Astrocyte (in vitro differentiated cells and primary cell): ENCODE measurements around the gene DRD2. TPM values are rescaled to one million over a fixed set of nuclear protein-coding genes. Genes with fewer than 3 reads are reported as not detected.

ENCODE experiments used
- DNase-seq: peaks from one replicate; pipeline ENCODE4 v3.0.0-alpha.2; 2010; ENCODE audit warnings: low read depth
- FAIRE-seq: peaks from 2 replicates; lab custom pipeline; 2011; peaks lifted over from hg19 to GRCh38; lab: Jason Lieb, UNC
- H2AFZ ChIP-seq: 2 replicates; pipeline ENCODE4 v1.6.0; 2012; ENCODE audit warnings: low read depth, low read length, inconsistent platforms
- H3K27ac ChIP-seq: 2 replicates; pipeline ENCODE4 v1.5.1; 2011; ENCODE audit warnings: low read depth, low read length, inconsistent platforms
- H3K27me3 ChIP-seq: 2 replicates; pipeline ENCODE4 v1.6.0; 2011; ENCODE audit warnings: low read length, inconsistent platforms; ENCODE audit not compliant: insufficient read depth
- H3K36me3 ChIP-seq: 2 replicates; pipeline ENCODE4 v1.5.1; 2011; ENCODE audit warnings: low read length, inconsistent platforms; ENCODE audit not compliant: insufficient read depth
- H3K4me1 ChIP-seq: 2 replicates; pipeline ENCODE4 v1.5.1; 2011; ENCODE audit warnings: low read length, inconsistent platforms; ENCODE audit not compliant: insufficient read depth
- H3K4me2 ChIP-seq: 2 replicates; pipeline ENCODE4 v1.6.0; 2012; ENCODE audit warnings: low read length, inconsistent platforms
- H3K4me3 ChIP-seq: 2 replicates; pipeline ENCODE4 v1.5.1; 2011; ENCODE audit warnings: low read depth, mild to moderate bottlenecking, low read length, inconsistent platforms; ENCODE audit not compliant: insufficient read depth
- H3K79me2 ChIP-seq: 2 replicates; pipeline ENCODE4 v1.6.0; 2012; ENCODE audit warnings: mild to moderate bottlenecking, low read length, inconsistent platforms; ENCODE audit not compliant: insufficient read depth
- H3K9ac ChIP-seq: 2 replicates; pipeline ENCODE4 v1.6.0; 2012; ENCODE audit warnings: mild to moderate bottlenecking, low read length, inconsistent platforms
- H3K9me3 ChIP-seq: 2 replicates; pipeline ENCODE4 v1.5.1; 2012; ENCODE audit warnings: low read depth, mild to moderate bottlenecking, low read length, inconsistent platforms; ENCODE audit not compliant: insufficient read depth
- H4K20me1 ChIP-seq: 2 replicates; pipeline ENCODE4 v1.6.0; 2012; ENCODE audit warnings: low read length, inconsistent platforms; ENCODE audit not compliant: insufficient read depth
- H3K27ac Mint-ChIP-seq: one replicate; pipeline ENCODE4 v1.8.0; 2021; ENCODE audit warnings: mild to moderate bottlenecking, mixed read lengths; ENCODE audit not compliant: unreplicated experiment
- H3K27me3 Mint-ChIP-seq: one replicate; pipeline ENCODE4 v1.8.0; 2021; ENCODE audit warnings: low read depth, mixed read lengths; ENCODE audit not compliant: unreplicated experiment
- H3K36me3 Mint-ChIP-seq: one replicate; pipeline ENCODE4 v1.8.0; 2021; ENCODE audit warnings: low read depth, mixed read lengths; ENCODE audit not compliant: unreplicated experiment
- H3K4me1 Mint-ChIP-seq: one replicate; pipeline ENCODE4 v1.8.0; 2021; ENCODE audit warnings: low read depth, mixed read lengths; ENCODE audit not compliant: unreplicated experiment
- H3K4me3 Mint-ChIP-seq: one replicate; pipeline ENCODE4 v1.8.0; 2021; ENCODE audit warnings: mild to moderate bottlenecking, moderate library complexity, mixed read lengths; ENCODE audit not compliant: unreplicated experiment
- H3K9me3 Mint-ChIP-seq: one replicate; pipeline ENCODE4 v1.8.0; 2021; ENCODE audit warnings: mild to moderate bottlenecking, mixed read lengths; ENCODE audit not compliant: unreplicated experiment
- CTCF ChIP-seq: IDR thresholded peaks from 2 replicates; pipeline ENCODE4 v1.5.1; 2011; ENCODE audit warnings: low read depth, mild to moderate bottlenecking, inconsistent platforms, low read length, moderate library complexity; ENCODE audit not compliant: insufficient read depth
- EZH2 ChIP-seq: IDR thresholded peaks from 2 replicates; pipeline ENCODE4 v1.6.1; 2012; ENCODE audit warnings: mild to moderate bottlenecking, low read length, inconsistent platforms; ENCODE audit not compliant: insufficient read depth
- total RNA-seq: library from RNA; stranded (reverse); gene quantifications from 2 replicates; pipeline ENCODE4 v1.2.1, GENCODE V29; 2021

DRD2 gene
- total RNA-seq, 1 donor from 2014 or later: not detected

DNA sequence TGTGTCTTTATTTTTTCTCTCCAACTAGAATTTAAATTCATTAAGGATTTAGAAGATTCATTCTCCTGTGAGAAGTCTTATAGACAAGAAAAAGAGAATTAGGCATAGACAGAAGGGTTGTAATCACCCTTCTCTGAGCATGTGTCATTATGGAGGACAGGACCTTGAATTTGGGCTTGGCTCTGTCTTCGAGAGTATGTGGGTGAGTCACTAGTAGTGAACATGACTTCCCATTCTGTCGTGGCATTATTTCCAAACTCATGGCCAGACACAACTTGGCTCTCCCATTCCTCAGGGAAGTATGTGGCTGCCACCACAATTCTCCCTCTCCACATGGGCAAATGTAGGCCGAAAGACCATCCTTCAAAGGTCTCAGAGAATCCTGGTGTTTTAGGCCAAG lies 101.9 kb downstream of the DRD2 start:
- Mint-ChIP-seq H3K27ac (peak overlapping the region; percentile 10), H3K4me3 (no peak overlapping the region), H3K36me3 (no peaks in the 10 kb centered on the region), H3K27me3 (peaks cover 2% of the 10 kb centered on the region), H3K9me3 (peaks cover 2% of the 10 kb centered on the region), H3K4me1 (peaks cover 19% of the 10 kb centered on the region)
- no peak overlapping the region for H3K9ac ChIP-seq
- TF ChIP-seq CTCF: no peak
- TF ChIP-seq EZH2: no peak
- peaks cover 12% of the 10 kb centered on the region for H3K4me1 ChIP-seq
- no peak overlapping the region for H3K27ac ChIP-seq
- H3K4me2 ChIP-seq: no peak overlapping the region
- FAIRE-seq (no peak), DNase-seq (peak; percentile 73)
- H3K36me3 ChIP-seq: no peaks in the 10 kb centered on the region
- H3K79me2 ChIP-seq: no peaks in the 10 kb centered on the region
- no peak overlapping the region for H3K4me3 ChIP-seq
- no peaks in the 10 kb centered on the region for H3K9me3 ChIP-seq
- no peaks in the 10 kb centered on the region for H4K20me1 ChIP-seq
- no peak overlapping the region for H2AFZ ChIP-seq
- no peaks in the 10 kb centered on the region for H3K27me3 ChIP-seq

GRCh38 chr11:113372309-113372708 lies 102.9 kb downstream of the DRD2 start:
- no peak overlapping the region for H2AFZ ChIP-seq
- no peak for FAIRE-seq

More at GRCh38 chr11:113372309-113372708, 102.9 kb downstream of the DRD2 start:
- H3K4me3 ChIP-seq: no peak overlapping the region
- no peak overlapping the region for H3K9ac ChIP-seq
- no peaks in the 10 kb centered on the region for H4K20me1 ChIP-seq
- no peak overlapping the region for H3K4me2 ChIP-seq
- Mint-ChIP-seq H3K4me1 (peaks cover 10% of the 10 kb centered on the region), H3K4me3 (no peak overlapping the region), H3K27ac (no peak overlapping the region), H3K27me3 (peaks cover 2% of the 10 kb centered on the region), H3K9me3 (peaks cover 2% of the 10 kb centered on the region), H3K36me3 (no peaks in the 10 kb centered on the region)
- no peak for DNase-seq
- H3K4me1 ChIP-seq: peaks cover 3% of the 10 kb centered on the region
- TF ChIP-seq CTCF (peak; percentile 7), EZH2 (no peak)
- H3K27me3 ChIP-seq: no peaks in the 10 kb centered on the region
- no peak overlapping the region for H3K27ac ChIP-seq
- no peaks in the 10 kb centered on the region for H3K79me2 ChIP-seq
- H3K9me3 ChIP-seq: no peaks in the 10 kb centered on the region
- no peaks in the 10 kb centered on the region for H3K36me3 ChIP-seq
